ENCODE data around the gene CYP19A1.
A peak's percentile ranks its signal among the peaks of the same experiment; 100 is the strongest.

Gene CYP19A1

GRCh38 chr15:51363383-51363782, 25.0 kb upstream of the CYP19A1 start:
- Histone ChIP-seq H3K27ac (no peak overlapping the region), H3K36me3 (no peaks in the 10 kb centered on the region), H3K9me3 (no peaks in the 10 kb centered on the region), H3K27me3 (no peaks in the 10 kb centered on the region), H3K4me3 (ENCODE audit: low read depth in 1 of 2, low read length in 1 of 2) (no peak overlapping the region), H3K4me1 (ENCODE audit: control insufficient read depth in 1 of 2, insufficient read depth in 1 of 2, low read depth in 1 of 2, low read length in 1 of 2) (peaks cover 27 to 36% of the 10 kb centered on the region in 2 experiments)
- TF ChIP-seq CTCF (IDR thresholded peaks at IDR 0.05) = no peak

GRCh38 chr15:51359981-51360380, 21.6 kb upstream of the CYP19A1 start:
- peaks cover 17 to 21% of the 10 kb centered on the region in 2 experiments for H3K4me1 ChIP-seq (ENCODE audit: control insufficient read depth in 1 of 2, insufficient read depth in 1 of 2, low read depth in 1 of 2, low read length in 1 of 2)
- H3K4me3 ChIP-seq (ENCODE audit: low read depth in 1 of 2, low read length in 1 of 2) = no peak overlapping the region
- no peaks in the 10 kb centered on the region for H3K36me3 ChIP-seq
- H3K9me3 ChIP-seq = no peaks in the 10 kb centered on the region
- TF ChIP-seq CTCF (IDR thresholded peaks at IDR 0.05) = no peak
- no peaks in the 10 kb centered on the region for H3K27me3 ChIP-seq
- peak overlapping the region; percentile 67 for H3K27ac ChIP-seq

GRCh38 chr15:51356983-51357382, 18.6 kb upstream of the CYP19A1 start:
- no peaks in the 10 kb centered on the region for H3K36me3 ChIP-seq
- H3K4me1 ChIP-seq (ENCODE audit: control insufficient read depth in 1 of 2, insufficient read depth in 1 of 2, low read depth in 1 of 2, low read length in 1 of 2) = peaks cover 23 to 30% of the 10 kb centered on the region in 2 experiments
- no peak overlapping the region for H3K4me3 ChIP-seq (ENCODE audit: low read depth in 1 of 2, low read length in 1 of 2)
- H3K27ac ChIP-seq = no peak overlapping the region
- H3K9me3 ChIP-seq = peaks cover 3% of the 10 kb centered on the region
- no peaks in the 10 kb centered on the region for H3K27me3 ChIP-seq
- no peak for TF ChIP-seq CTCF (IDR thresholded peaks at IDR 0.05)

DNA sequence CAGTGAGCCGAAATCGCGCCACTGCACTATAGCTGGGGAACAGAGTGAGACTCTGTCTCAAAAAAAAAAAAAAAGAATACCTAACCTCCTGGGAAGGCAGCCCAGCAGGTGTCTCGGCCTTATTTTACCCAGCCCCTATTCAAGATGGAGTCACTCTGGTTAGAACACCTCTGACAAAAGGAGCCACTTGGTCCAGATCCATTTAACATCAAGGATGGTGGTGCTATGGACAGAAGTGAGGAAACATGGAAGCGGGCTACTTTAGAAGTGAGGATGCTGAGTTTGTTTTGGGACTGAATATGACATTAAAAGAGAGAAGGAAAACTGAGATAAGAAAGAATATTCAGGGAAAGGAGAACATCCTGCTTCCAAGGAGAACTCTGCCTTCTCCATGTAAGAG, 17.8 kb upstream of the CYP19A1 start:
- Histone ChIP-seq H3K27me3 (no peaks in the 10 kb centered on the region), H3K4me1 (ENCODE audit: control insufficient read depth in 1 of 2, insufficient read depth in 1 of 2, low read depth in 1 of 2, low read length in 1 of 2) (peaks cover 23 to 30% of the 10 kb centered on the region in 2 experiments), H3K4me3 (ENCODE audit: low read depth in 1 of 2, low read length in 1 of 2) (no peak overlapping the region), H3K9me3 (peaks cover 3% of the 10 kb centered on the region), H3K27ac (no peak overlapping the region), H3K36me3 (no peaks in the 10 kb centered on the region)
- no peak for TF ChIP-seq CTCF (IDR thresholded peaks at IDR 0.05)

GRCh38 chr15:51355096-51355495, 16.7 kb upstream of the CYP19A1 start:
- Histone ChIP-seq H3K9me3 (peaks cover 3% of the 10 kb centered on the region), H3K27ac (peak overlapping the region; percentile 2), H3K36me3 (no peaks in the 10 kb centered on the region), H3K4me1 (ENCODE audit: control insufficient read depth in 1 of 2, insufficient read depth in 1 of 2, low read depth in 1 of 2, low read length in 1 of 2) (peaks cover 12 to 19% of the 10 kb centered on the region in 2 experiments), H3K27me3 (no peaks in the 10 kb centered on the region), H3K4me3 (ENCODE audit: low read depth in 1 of 2, low read length in 1 of 2) (no peak overlapping the region)
- TF ChIP-seq CTCF (IDR thresholded peaks at IDR 0.05) = no peak

GRCh38 chr15:51353976-51354375, 15.6 kb upstream of the CYP19A1 start:
- Histone ChIP-seq H3K4me1 (ENCODE audit: control insufficient read depth in 1 of 2, insufficient read depth in 1 of 2, low read depth in 1 of 2, low read length in 1 of 2) (peaks cover 10 to 12% of the 10 kb centered on the region in 2 experiments), H3K9me3 (peaks cover 3% of the 10 kb centered on the region), H3K27me3 (no peaks in the 10 kb centered on the region), H3K4me3 (ENCODE audit: low read depth in 1 of 2, low read length in 1 of 2) (no peak overlapping the region), H3K36me3 (no peaks in the 10 kb centered on the region), H3K27ac (no peak overlapping the region)
- TF ChIP-seq CTCF (IDR thresholded peaks at IDR 0.05) = no peak

Measured in neutrophil (primary cell).